Stimulated activated CD8-positive, alpha-beta memory T cell treated with anti-CD3 and anti-CD28 coated beads, Interleukin-4, amount 100 ng/mL, for 24 hours (primary cell): ENCODE measurements around the gene DBF4B.
"Not testable (repeated sequence)": the region's sequence is repeated elsewhere in the genome, so short reads cannot be mapped to it uniquely, and the experiment has no call there.

Source experiments
- DNase-seq: peaks from one replicate; pipeline ENCODE4 v3.0.0-alpha.2; 2020; ENCODE audit warnings: low read depth

The DBF4B gene

GRCh38 chr17:44734272-44734671, 25.8 kb downstream of the DBF4B start:
- no peak for DNase-seq

GRCh38 chr17:44736551-44737240, 28.2 kb downstream of the DBF4B start:
- DNase-seq, result no peak

GRCh38 chr17:44738214-44738906, 29.9 kb downstream of the DBF4B start:
- DNase-seq, result no peak

GRCh38 chr17:44741316-44741715, 32.9 kb downstream of the DBF4B start:
- no peak for DNase-seq

- DNase-seq, result no peak
Measured at GRCh38 chr17:44745301-44745700, 36.8 kb downstream of the DBF4B start.

GRCh38 chr17:44745738-44746137, 37.3 kb downstream of the DBF4B start:
- not testable (repeated sequence) for DNase-seq

GRCh38 chr17:44747566-44747965, 39.1 kb downstream of the DBF4B start:
- DNase-seq, result no peak

GRCh38 chr17:44749076-44749979, 40.9 kb downstream of the DBF4B start:
- DNase-seq, result no peak

- no peak for DNase-seq
Measured at GRCh38 chr17:44749980-44750318, 41.5 kb downstream of the DBF4B start.

- DNase-seq, result no peak
Measured at GRCh38 chr17:44751331-44751730, 42.9 kb downstream of the DBF4B start.

GRCh38 chr17:44751806-44752205, 43.3 kb downstream of the DBF4B start:
- DNase-seq, result no peak

GRCh38 chr17:44752953-44753861, 44.7 kb downstream of the DBF4B start:
- no peak for DNase-seq

GRCh38 chr17:44754276-44754675, 45.8 kb downstream of the DBF4B start:
- DNase-seq, result no peak

- not testable (repeated sequence) for DNase-seq
Measured at GRCh38 chr17:44755180-44755579, 46.7 kb downstream of the DBF4B start.

GRCh38 chr17:44757045-44757917, 48.8 kb downstream of the DBF4B start:
- DNase-seq, result no peak

- DNase-seq, result no peak
Measured at GRCh38 chr17:44757918-44758413, 49.5 kb downstream of the DBF4B start.

GRCh38 chr17:44758414-44759085, 50.1 kb downstream of the DBF4B start, which contains the start of gene ADAM11:
ADAM11 (plus strand) TSS chr17:44758988; CDS start chr17:44759200, 212 bp downstream.
- DNase-seq, result no peak

- no peak for DNase-seq
Measured at GRCh38 chr17:44759086-44759915, 50.8 kb downstream of the DBF4B start.

- DNase-seq, result no peak
Measured at GRCh38 chr17:44759916-44760243, 51.4 kb downstream of the DBF4B start.
